ENCODE results near the gene C4BPA.

C4BPA gene

DNA sequence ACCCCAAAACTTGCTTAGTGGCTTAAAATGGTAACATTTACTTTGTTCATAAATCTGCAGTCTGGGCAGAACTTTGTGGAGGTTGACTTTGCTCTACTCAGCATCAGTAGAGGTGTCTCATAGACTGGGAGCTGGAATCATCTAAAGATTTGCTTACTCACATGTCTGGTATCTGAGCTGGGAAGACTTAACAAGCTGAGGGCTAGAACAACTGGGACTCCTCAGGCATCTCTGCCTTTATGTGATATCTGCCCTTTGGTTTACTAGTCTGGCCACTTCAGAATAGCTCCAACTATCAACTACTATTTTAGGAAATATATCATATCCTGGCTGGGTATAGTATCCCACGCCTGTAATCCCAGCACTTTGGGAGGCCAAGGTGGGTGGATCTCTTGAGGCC, 82.5 kb downstream of the C4BPA start:
- H3K36me3 ChIP-seq (ENCODE audit: low read depth) = no peaks in the 10 kb centered on the region
- DNase-seq (ENCODE audit: low spot score) = no peak
- H3K4me3 ChIP-seq (ENCODE audit: severe bottlenecking) = no peak overlapping the region
- H3K27ac ChIP-seq (ENCODE audit: poor library complexity, severe bottlenecking) = no peak overlapping the region
- no peaks in the 10 kb centered on the region for H3K4me1 ChIP-seq (ENCODE audit: insufficient read depth, poor library complexity, severe bottlenecking)
- TF ChIP-seq, protein P1, sequence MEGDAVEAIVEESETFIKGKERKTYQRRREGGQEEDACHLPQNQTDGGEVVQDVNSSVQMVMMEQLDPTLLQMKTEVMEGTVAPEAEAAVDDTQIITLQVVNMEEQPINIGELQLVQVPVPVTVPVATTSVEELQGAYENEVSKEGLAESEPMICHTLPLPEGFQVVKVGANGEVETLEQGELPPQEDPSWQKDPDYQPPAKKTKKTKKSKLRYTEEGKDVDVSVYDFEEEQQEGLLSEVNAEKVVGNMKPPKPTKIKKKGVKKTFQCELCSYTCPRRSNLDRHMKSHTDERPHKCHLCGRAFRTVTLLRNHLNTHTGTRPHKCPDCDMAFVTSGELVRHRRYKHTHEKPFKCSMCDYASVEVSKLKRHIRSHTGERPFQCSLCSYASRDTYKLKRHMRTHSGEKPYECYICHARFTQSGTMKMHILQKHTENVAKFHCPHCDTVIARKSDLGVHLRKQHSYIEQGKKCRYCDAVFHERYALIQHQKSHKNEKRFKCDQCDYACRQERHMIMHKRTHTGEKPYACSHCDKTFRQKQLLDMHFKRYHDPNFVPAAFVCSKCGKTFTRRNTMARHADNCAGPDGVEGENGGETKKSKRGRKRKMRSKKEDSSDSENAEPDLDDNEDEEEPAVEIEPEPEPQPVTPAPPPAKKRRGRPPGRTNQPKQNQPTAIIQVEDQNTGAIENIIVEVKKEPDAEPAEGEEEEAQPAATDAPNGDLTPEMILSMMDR (IDR thresholded peaks at IDR 0.05; ENCODE audit: poor library complexity, severe bottlenecking) = no peak
- H3K27me3 ChIP-seq (ENCODE audit: insufficient read depth, poor library complexity, severe bottlenecking) = no peaks in the 10 kb centered on the region
- no peak for ATAC-seq (ENCODE audit: low read depth)
- no peaks in the 10 kb centered on the region for H3K9me3 ChIP-seq (ENCODE audit: severe bottlenecking)

DNA sequence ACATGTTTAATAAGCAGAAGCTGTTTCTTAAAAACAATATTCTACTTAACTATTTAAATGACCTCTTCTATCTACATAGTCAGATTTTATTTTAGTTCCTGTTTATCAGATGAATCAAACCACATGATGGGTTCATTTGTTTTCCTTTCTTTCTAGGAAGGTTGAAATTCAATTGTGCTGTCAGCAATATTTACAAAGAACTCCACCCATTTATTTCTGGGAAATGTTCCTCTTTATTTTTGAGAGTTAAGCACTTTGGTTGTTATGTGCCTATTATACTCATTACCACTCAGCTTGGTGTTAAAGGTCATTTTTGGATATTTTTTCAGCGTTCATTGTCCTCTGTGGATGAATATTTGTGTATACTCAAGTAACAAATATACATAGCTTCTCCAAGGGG, 84.9 kb downstream of the C4BPA start:
- H3K27ac ChIP-seq (ENCODE audit: poor library complexity, severe bottlenecking) = no peak overlapping the region
- no peak for DNase-seq (ENCODE audit: low spot score)
- ATAC-seq (ENCODE audit: low read depth) = no peak
- no peak overlapping the region for H3K4me3 ChIP-seq (ENCODE audit: severe bottlenecking)
- TF ChIP-seq, protein P1 (IDR thresholded peaks at IDR 0.05; ENCODE audit: poor library complexity, severe bottlenecking) = no peak
- H3K36me3 ChIP-seq (ENCODE audit: low read depth) = no peaks in the 10 kb centered on the region
- H3K4me1 ChIP-seq (ENCODE audit: insufficient read depth, poor library complexity, severe bottlenecking) = no peaks in the 10 kb centered on the region
- no peaks in the 10 kb centered on the region for H3K9me3 ChIP-seq (ENCODE audit: severe bottlenecking)
- H3K27me3 ChIP-seq (ENCODE audit: insufficient read depth, poor library complexity, severe bottlenecking) = no peaks in the 10 kb centered on the region

DNA sequence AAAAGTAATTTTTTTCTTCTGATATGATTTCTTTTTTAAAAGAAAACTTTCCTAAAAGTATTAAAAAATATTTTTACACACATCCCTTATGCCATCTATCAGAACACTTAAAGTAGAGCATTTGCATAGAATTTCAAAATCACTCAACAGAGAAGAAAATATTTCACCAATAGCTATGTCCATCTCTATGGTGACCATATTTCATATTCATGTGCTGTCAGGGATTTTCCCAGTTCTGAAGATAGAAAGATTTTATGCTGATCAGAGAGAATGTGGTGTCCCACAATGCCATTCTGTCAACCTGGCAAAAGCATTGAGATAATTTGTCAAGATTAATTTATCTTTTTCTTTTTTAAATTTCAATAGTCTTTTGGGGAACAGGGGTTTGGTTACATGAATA, 87.0 kb downstream of the C4BPA start:
- H3K36me3 ChIP-seq (ENCODE audit: low read depth) = no peaks in the 10 kb centered on the region
- H3K4me1 ChIP-seq (ENCODE audit: insufficient read depth, poor library complexity, severe bottlenecking) = no peaks in the 10 kb centered on the region
- H3K27ac ChIP-seq (ENCODE audit: poor library complexity, severe bottlenecking) = no peak overlapping the region
- no peaks in the 10 kb centered on the region for H3K9me3 ChIP-seq (ENCODE audit: severe bottlenecking)
- H3K27me3 ChIP-seq (ENCODE audit: insufficient read depth, poor library complexity, severe bottlenecking) = no peaks in the 10 kb centered on the region
- ATAC-seq (ENCODE audit: low read depth) (no peak), DNase-seq (ENCODE audit: low spot score) (no peak)
- TF ChIP-seq, protein P1 (IDR thresholded peaks at IDR 0.05; ENCODE audit: poor library complexity, severe bottlenecking) = no peak
- H3K4me3 ChIP-seq (ENCODE audit: severe bottlenecking) = no peak overlapping the region

DNA sequence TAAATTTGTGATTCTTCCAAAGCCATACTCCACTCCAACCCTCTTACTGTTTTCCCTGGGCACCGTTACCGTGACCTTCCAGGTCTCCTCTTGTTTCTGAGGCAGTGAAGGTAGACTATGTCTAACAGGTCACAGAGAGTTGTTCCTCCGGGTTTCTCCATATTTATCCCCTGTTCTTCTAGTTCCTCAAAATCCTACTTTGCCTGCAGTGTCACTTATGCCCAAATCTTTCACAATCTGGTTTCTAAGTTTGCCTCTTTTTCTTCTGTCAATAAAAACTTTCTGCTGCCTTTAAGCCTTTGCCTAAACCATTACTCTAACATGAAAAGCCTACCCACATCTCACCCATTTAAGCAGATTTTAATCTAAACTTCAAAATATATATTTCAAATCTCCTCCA, 87.7 kb downstream of the C4BPA start:
- Histone ChIP-seq H3K27ac (ENCODE audit: poor library complexity, severe bottlenecking) (no peak overlapping the region), H3K4me3 (ENCODE audit: severe bottlenecking) (no peak overlapping the region), H3K27me3 (ENCODE audit: insufficient read depth, poor library complexity, severe bottlenecking) (no peaks in the 10 kb centered on the region), H3K36me3 (ENCODE audit: low read depth) (no peaks in the 10 kb centered on the region), H3K4me1 (ENCODE audit: insufficient read depth, poor library complexity, severe bottlenecking) (no peaks in the 10 kb centered on the region), H3K9me3 (ENCODE audit: severe bottlenecking) (no peaks in the 10 kb centered on the region)
- ATAC-seq (ENCODE audit: low read depth) (no peak), DNase-seq (ENCODE audit: low spot score) (no peak)
- TF ChIP-seq, protein P1 (IDR thresholded peaks at IDR 0.05; ENCODE audit: poor library complexity, severe bottlenecking) = no peak

DNA sequence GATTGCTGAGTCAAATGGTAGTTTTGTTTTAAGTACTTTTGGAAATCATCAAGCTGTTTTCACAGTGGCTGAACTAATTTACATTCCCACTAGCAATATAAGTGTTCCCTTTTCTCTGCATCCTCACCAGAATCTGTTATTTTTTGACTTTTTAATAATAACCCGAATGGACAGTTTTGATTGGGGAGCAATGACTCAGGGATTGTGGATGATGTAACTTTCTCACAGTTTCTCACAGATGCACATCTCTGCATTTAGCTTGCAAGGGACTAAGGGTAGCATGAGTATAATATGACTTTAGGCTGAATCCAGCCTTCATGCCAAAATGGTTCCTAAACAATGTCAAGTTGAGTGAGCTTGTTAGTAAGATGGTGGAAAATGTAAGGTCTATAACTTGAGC, 90.2 kb downstream of the C4BPA start:
- H3K27me3 ChIP-seq (ENCODE audit: insufficient read depth, poor library complexity, severe bottlenecking) = no peaks in the 10 kb centered on the region
- ATAC-seq (ENCODE audit: low read depth) (no peak), DNase-seq (ENCODE audit: low spot score) (no peak)
- H3K4me3 ChIP-seq (ENCODE audit: severe bottlenecking) = no peak overlapping the region
- H3K27ac ChIP-seq (ENCODE audit: poor library complexity, severe bottlenecking) = no peak overlapping the region
- TF ChIP-seq, protein P1 (IDR thresholded peaks at IDR 0.05; ENCODE audit: poor library complexity, severe bottlenecking) = no peak
- H3K9me3 ChIP-seq (ENCODE audit: severe bottlenecking) = no peaks in the 10 kb centered on the region
- H3K4me1 ChIP-seq (ENCODE audit: insufficient read depth, poor library complexity, severe bottlenecking) = no peaks in the 10 kb centered on the region
- no peaks in the 10 kb centered on the region for H3K36me3 ChIP-seq (ENCODE audit: low read depth)

Measured in RWPE2 (cell line).